ENCODE results near the gene INO80.

Gene INO80

GRCh38 chr15:41061667-41062066, 54.4 kb downstream of the INO80 start:
- no peak overlapping the region for H3K9ac ChIP-seq (ENCODE audit: low read depth, low read length)
- H3K4me3 ChIP-seq (ENCODE audit: low read depth, low read length), result no peak overlapping the region
- no peaks in the 10 kb centered on the region for H3K27me3 ChIP-seq (ENCODE audit: control insufficient read depth, insufficient read depth, low read length)
- peaks cover 25% of the 10 kb centered on the region for H3K36me3 ChIP-seq (ENCODE audit: control insufficient read depth, insufficient read depth, low read length)
- no peaks in the 10 kb centered on the region for H3K4me1 ChIP-seq (ENCODE audit: control insufficient read depth, insufficient read depth, low read length)
- H3K9me3 ChIP-seq (ENCODE audit: control insufficient read depth, insufficient read depth, low read length), result peaks cover 7% of the 10 kb centered on the region

- Histone ChIP-seq H3K9ac (ENCODE audit: low read depth, low read length) (no peak overlapping the region), H3K36me3 (ENCODE audit: control insufficient read depth, insufficient read depth, low read length) (peaks cover 29% of the 10 kb centered on the region), H3K9me3 (ENCODE audit: control insufficient read depth, insufficient read depth, low read length) (peaks cover 7% of the 10 kb centered on the region), H3K4me1 (ENCODE audit: control insufficient read depth, insufficient read depth, low read length) (no peaks in the 10 kb centered on the region), H3K27me3 (ENCODE audit: control insufficient read depth, insufficient read depth, low read length) (no peaks in the 10 kb centered on the region), H3K4me3 (ENCODE audit: low read depth, low read length) (no peak overlapping the region)
Measured at GRCh38 chr15:41060505-41060904, 55.6 kb downstream of the INO80 start.

GRCh38 chr15:41056810-41057209, 59.3 kb downstream of the INO80 start:
- no peak overlapping the region for H3K9ac ChIP-seq (ENCODE audit: low read depth, low read length)

GRCh38 chr15:41055706-41056105, 60.4 kb downstream of the INO80 start:
- Histone ChIP-seq H3K4me3 (ENCODE audit: low read depth, low read length) (no peak overlapping the region), H3K36me3 (ENCODE audit: control insufficient read depth, insufficient read depth, low read length) (peaks cover 29% of the 10 kb centered on the region), H3K9ac (ENCODE audit: low read depth, low read length) (no peak overlapping the region), H3K9me3 (ENCODE audit: control insufficient read depth, insufficient read depth, low read length) (no peaks in the 10 kb centered on the region), H3K4me1 (ENCODE audit: control insufficient read depth, insufficient read depth, low read length) (no peaks in the 10 kb centered on the region), H3K27me3 (ENCODE audit: control insufficient read depth, insufficient read depth, low read length) (no peaks in the 10 kb centered on the region)

More at GRCh38 chr15:41056810-41057209, 59.3 kb downstream of the INO80 start:
- peaks cover 29% of the 10 kb centered on the region for H3K36me3 ChIP-seq (ENCODE audit: control insufficient read depth, insufficient read depth, low read length)
- H3K9me3 ChIP-seq (ENCODE audit: control insufficient read depth, insufficient read depth, low read length), result peaks cover 2% of the 10 kb centered on the region
- H3K4me1 ChIP-seq (ENCODE audit: control insufficient read depth, insufficient read depth, low read length), result no peaks in the 10 kb centered on the region
- no peak overlapping the region for H3K4me3 ChIP-seq (ENCODE audit: low read depth, low read length)
- H3K27me3 ChIP-seq (ENCODE audit: control insufficient read depth, insufficient read depth, low read length), result no peaks in the 10 kb centered on the region

GRCh38 chr15:41051139-41051538, 64.9 kb downstream of the INO80 start:
- Histone ChIP-seq H3K9me3 (ENCODE audit: control insufficient read depth, insufficient read depth, low read length) (no peaks in the 10 kb centered on the region), H3K36me3 (ENCODE audit: control insufficient read depth, insufficient read depth, low read length) (peaks cover 27% of the 10 kb centered on the region), H3K4me3 (ENCODE audit: low read depth, low read length) (no peak overlapping the region), H3K27me3 (ENCODE audit: control insufficient read depth, insufficient read depth, low read length) (no peaks in the 10 kb centered on the region), H3K9ac (ENCODE audit: low read depth, low read length) (no peak overlapping the region), H3K4me1 (ENCODE audit: control insufficient read depth, insufficient read depth, low read length) (no peaks in the 10 kb centered on the region)

GRCh38 chr15:41048852-41049251, 67.2 kb downstream of the INO80 start:
- Histone ChIP-seq H3K4me1 (ENCODE audit: control insufficient read depth, insufficient read depth, low read length) (no peaks in the 10 kb centered on the region), H3K9ac (ENCODE audit: low read depth, low read length) (no peak overlapping the region), H3K36me3 (ENCODE audit: control insufficient read depth, insufficient read depth, low read length) (peaks cover 22% of the 10 kb centered on the region), H3K9me3 (ENCODE audit: control insufficient read depth, insufficient read depth, low read length) (no peaks in the 10 kb centered on the region), H3K27me3 (ENCODE audit: control insufficient read depth, insufficient read depth, low read length) (no peaks in the 10 kb centered on the region), H3K4me3 (ENCODE audit: low read depth, low read length) (no peak overlapping the region)

- Histone ChIP-seq H3K4me1 (ENCODE audit: control insufficient read depth, insufficient read depth, low read length) (no peaks in the 10 kb centered on the region), H3K9me3 (ENCODE audit: control insufficient read depth, insufficient read depth, low read length) (no peaks in the 10 kb centered on the region), H3K27me3 (ENCODE audit: control insufficient read depth, insufficient read depth, low read length) (no peaks in the 10 kb centered on the region), H3K36me3 (ENCODE audit: control insufficient read depth, insufficient read depth, low read length) (peaks cover 22% of the 10 kb centered on the region), H3K4me3 (ENCODE audit: low read depth, low read length) (no peak overlapping the region), H3K9ac (ENCODE audit: low read depth, low read length) (no peak overlapping the region)
Measured at GRCh38 chr15:41048397-41048796, 67.7 kb downstream of the INO80 start.

- no peak overlapping the region for H3K4me3 ChIP-seq (ENCODE audit: low read depth, low read length)
- H3K27me3 ChIP-seq (ENCODE audit: control insufficient read depth, insufficient read depth, low read length), result no peaks in the 10 kb centered on the region
- peaks cover 21% of the 10 kb centered on the region for H3K36me3 ChIP-seq (ENCODE audit: control insufficient read depth, insufficient read depth, low read length)
Measured at GRCh38 chr15:41047474-41047873, 68.6 kb downstream of the INO80 start.

GRCh38 chr15:41043276-41043951, 72.7 kb downstream of the INO80 start:
- Histone ChIP-seq H3K27me3 (ENCODE audit: control insufficient read depth, insufficient read depth, low read length) (no peaks in the 10 kb centered on the region), H3K36me3 (ENCODE audit: control insufficient read depth, insufficient read depth, low read length) (peaks cover 20% of the 10 kb centered on the region), H3K9ac (ENCODE audit: low read depth, low read length) (no peak overlapping the region), H3K9me3 (ENCODE audit: control insufficient read depth, insufficient read depth, low read length) (no peaks in the 10 kb centered on the region), H3K4me3 (ENCODE audit: low read depth, low read length) (no peak overlapping the region), H3K4me1 (ENCODE audit: control insufficient read depth, insufficient read depth, low read length) (no peaks in the 10 kb centered on the region)

More at GRCh38 chr15:41047474-41047873, 68.6 kb downstream of the INO80 start:
- no peaks in the 10 kb centered on the region for H3K4me1 ChIP-seq (ENCODE audit: control insufficient read depth, insufficient read depth, low read length)
- H3K9ac ChIP-seq (ENCODE audit: low read depth, low read length), result no peak overlapping the region
- H3K9me3 ChIP-seq (ENCODE audit: control insufficient read depth, insufficient read depth, low read length), result no peaks in the 10 kb centered on the region

- Histone ChIP-seq H3K9ac (ENCODE audit: low read depth, low read length) (no peak overlapping the region), H3K27me3 (ENCODE audit: control insufficient read depth, insufficient read depth, low read length) (no peaks in the 10 kb centered on the region), H3K4me1 (ENCODE audit: control insufficient read depth, insufficient read depth, low read length) (no peaks in the 10 kb centered on the region), H3K9me3 (ENCODE audit: control insufficient read depth, insufficient read depth, low read length) (no peaks in the 10 kb centered on the region), H3K4me3 (ENCODE audit: low read depth, low read length) (no peak overlapping the region), H3K36me3 (ENCODE audit: control insufficient read depth, insufficient read depth, low read length) (peaks cover 18% of the 10 kb centered on the region)
Measured at GRCh38 chr15:41042851-41043250, 73.2 kb downstream of the INO80 start.

- Histone ChIP-seq H3K9ac (ENCODE audit: low read depth, low read length) (no peak overlapping the region), H3K4me3 (ENCODE audit: low read depth, low read length) (no peak overlapping the region), H3K36me3 (ENCODE audit: control insufficient read depth, insufficient read depth, low read length) (peaks cover 7% of the 10 kb centered on the region), H3K4me1 (ENCODE audit: control insufficient read depth, insufficient read depth, low read length) (no peaks in the 10 kb centered on the region), H3K9me3 (ENCODE audit: control insufficient read depth, insufficient read depth, low read length) (no peaks in the 10 kb centered on the region), H3K27me3 (ENCODE audit: control insufficient read depth, insufficient read depth, low read length) (no peaks in the 10 kb centered on the region)
Measured at GRCh38 chr15:41039121-41039520, 77.0 kb downstream of the INO80 start.

GRCh38 chr15:41032079-41032328, 84.1 kb downstream of the INO80 start:
- no peak overlapping the region for H3K4me3 ChIP-seq (ENCODE audit: low read depth, low read length)
- no peaks in the 10 kb centered on the region for H3K36me3 ChIP-seq (ENCODE audit: control insufficient read depth, insufficient read depth, low read length)
- H3K27me3 ChIP-seq (ENCODE audit: control insufficient read depth, insufficient read depth, low read length), result no peaks in the 10 kb centered on the region
- no peak overlapping the region for H3K9ac ChIP-seq (ENCODE audit: low read depth, low read length)
- no peaks in the 10 kb centered on the region for H3K9me3 ChIP-seq (ENCODE audit: control insufficient read depth, insufficient read depth, low read length)
- H3K4me1 ChIP-seq (ENCODE audit: control insufficient read depth, insufficient read depth, low read length), result no peaks in the 10 kb centered on the region
